HepG2 (cell line): Measurements from ENCODE around the gene IGFBP5. TPM values are rescaled to one million over a fixed set of nuclear protein-coding genes. Genes with fewer than 3 reads are reported as not detected.

ENCODE experiments used
- ATF4 ChIP-seq, 2 experiments: fragments of 450-650 bp in 1 of 2; sonication (generic) in 1 of 2; formaldehyde crosslinking; IDR thresholded peaks; 2 replicates each; pipeline versions ENCODE4 v1.5.0 to v1.8.0; 2020 to 2022; ENCODE audit warnings: mild to moderate bottlenecking in 1 of 2, missing genetic modification reagents in 1 of 2
- DPF2 ChIP-seq: sonication (generic); formaldehyde crosslinking; IDR thresholded peaks from 2 replicates; pipeline ENCODE4 v1.4.0; 2020; ENCODE audit warnings: mild to moderate bottlenecking, low read depth, missing genetic modification reagents, borderline replicate concordance
- ETV5 ChIP-seq: IDR thresholded peaks from 2 replicates; pipeline ENCODE4 v1.6.1; 2018; ENCODE audit warnings: missing biosample characterization, missing genetic modification reagents, inconsistent platforms, borderline replicate concordance
- GABPB1 ChIP-seq: IDR thresholded peaks from 2 replicates; pipeline ENCODE4 v1.6.1; 2016; ENCODE audit warnings: mild to moderate bottlenecking, missing genetic modification reagents, moderate library complexity, missing compliant biosample characterization
- NFYC ChIP-seq: IDR thresholded peaks from 2 replicates; pipeline ENCODE4 v1.6.1; 2016; ENCODE audit warnings: missing genetic modification reagents, missing compliant biosample characterization
- ONECUT2 ChIP-seq: sonication (generic); formaldehyde crosslinking; IDR thresholded peaks from 2 replicates; pipeline ENCODE4 v1.4.0; 2020; ENCODE audit warnings: missing genetic modification reagents
- PAXIP1 ChIP-seq: sonication (generic); formaldehyde crosslinking; conservative IDR thresholded peaks from 2 replicates; pipeline ENCODE4 v1.4.0; 2020; ENCODE audit warnings: mild to moderate bottlenecking, missing genetic modification reagents, moderate library complexity
- PHF20 ChIP-seq: sonication (generic); formaldehyde crosslinking; IDR thresholded peaks from 2 replicates; pipeline ENCODE4 v1.5.0; 2020; ENCODE audit warnings: mild to moderate bottlenecking, missing genetic modification reagents
- SATB2 ChIP-seq: sonication (generic); formaldehyde crosslinking; IDR thresholded peaks from 2 replicates; pipeline ENCODE4 v1.5.0; 2020; ENCODE audit warnings: missing genetic modification reagents
- SIN3A ChIP-seq: IDR thresholded peaks from 2 replicates; pipeline ENCODE4 v1.6.1; 2011; ENCODE audit warnings: low read depth, mild to moderate bottlenecking, control low read depth, low read length, borderline replicate concordance
- SP2 ChIP-seq: sonication (generic); formaldehyde crosslinking; IDR thresholded peaks from 2 replicates; pipeline ENCODE4 v1.5.1; 2020; ENCODE audit warnings: mild to moderate bottlenecking, missing genetic modification reagents
- STAT6 ChIP-seq: sonication (generic); formaldehyde crosslinking; IDR thresholded peaks from 2 replicates; pipeline ENCODE4 v1.4.0; 2020; ENCODE audit warnings: missing genetic modification reagents, mild to moderate bottlenecking, borderline replicate concordance
- SUZ12 ChIP-seq: fragments of 150-350 bp; IDR thresholded peaks from 2 replicates; pipeline ENCODE4 v1.6.1; 2014; ENCODE audit warnings: low read depth, low read length
- SYNCRIP ChIP-seq: fragments of 200-400 bp; formaldehyde crosslinking; IDR thresholded peaks from 2 replicates; pipeline ENCODE4 v1.6.1; 2018; ENCODE audit warnings: mild to moderate bottlenecking, low read depth, low read length; ENCODE audit not compliant: insufficient read depth
- TARDBP ChIP-seq: sonication (generic); formaldehyde crosslinking; IDR thresholded peaks from 2 replicates; pipeline ENCODE4 v1.8.0; 2022; ENCODE audit warnings: mild to moderate bottlenecking, missing genetic modification reagents
- TEAD3 ChIP-seq: optimal IDR thresholded peaks from 2 replicates; pipeline ENCODE3; 2016; ENCODE audit warnings: borderline replicate concordance
- TFAP4 ChIP-seq: sonication (generic); IDR thresholded peaks from 2 replicates; pipeline ENCODE4 v1.6.1; 2016; ENCODE audit warnings: low read depth, borderline replicate concordance
- ZNF10 ChIP-seq: sonication (generic); formaldehyde crosslinking; IDR thresholded peaks from 2 replicates; pipeline ENCODE4 v1.4.0; 2020; ENCODE audit warnings: mild to moderate bottlenecking, low read depth, missing genetic modification reagents, borderline replicate concordance
- ZNF20 ChIP-seq: sonication (generic); formaldehyde crosslinking; IDR thresholded peaks from 2 replicates; pipeline ENCODE4 v1.4.0; 2020; ENCODE audit warnings: mild to moderate bottlenecking, moderate library complexity, missing genetic modification reagents
- ZNF253 ChIP-seq: sonication (generic); formaldehyde crosslinking; IDR thresholded peaks from 2 replicates; pipeline ENCODE4 v1.8.0; 2022; ENCODE audit warnings: mild to moderate bottlenecking, missing genetic modification reagents, borderline replicate concordance
- ZNF737 ChIP-seq: sonication (generic); formaldehyde crosslinking; IDR thresholded peaks from 2 replicates; pipeline ENCODE4 v1.5.0; 2020; ENCODE audit warnings: missing genetic modification reagents, mild to moderate bottlenecking, borderline replicate concordance
- ZNF766 ChIP-seq: sonication (generic); formaldehyde crosslinking; IDR thresholded peaks from 2 replicates; pipeline ENCODE4 v1.5.0; 2020; ENCODE audit warnings: missing genetic modification reagents, borderline replicate concordance
- ZNF816 ChIP-seq: sonication (generic); formaldehyde crosslinking; IDR thresholded peaks from 2 replicates; pipeline ENCODE4 v1.8.0; 2022; ENCODE audit warnings: missing genetic modification reagents, mild to moderate bottlenecking, borderline replicate concordance
- polyA plus RNA-seq, 8 experiments: library from polyadenylated mRNA; depleted of rRNA in 3 of 8; stranded (reverse) in 7 of 8; unstranded in 1 of 8; fragments of >200 nt; fragmentation: Illumina TruSeq in 4 of 8; extraction: Trizol in 4 of 8; gene quantifications; 2 replicates each; pipeline versions ENCODE4 v1.2.1 to v1.2.3, GENCODE V29; 2011 to 2016; ENCODE audit warnings: low read depth in 4 of 8, missing spikeins in 1 of 8, mixed read lengths in 1 of 8; ENCODE audit not compliant: insufficient read depth in 1 of 8
- total RNA-seq, 5 experiments: library from RNA; depleted of rRNA; stranded (reverse); fragments of >200 nt; fragmentation: Illumina TruSeq; extraction: Trizol; gene quantifications; 2 replicates each; pipeline ENCODE4 v1.2.3, GENCODE V29; 2016; ENCODE audit warnings: low read depth in 1 of 5

Gene IGFBP5
- total and polyA plus RNA-seq, 2 of the 13 experiments (the other 11 are each of a cell fraction or from before 2014, with no cell fraction given) = 0.15 TPM; not detected in 1

GRCh38 chr2:216650626-216651257 is 44.6 kb downstream of the IGFBP5 start (continued):
- TF ChIP-seq SATB2 (CRISPR knock-in tag) (no peak), ETV5 (CRISPR knock-in tag) (no peak; the same call in 1 of the 2 replicates), ZNF737 (CRISPR knock-in tag) (no peak), SP2 (no peak), SYNCRIP (no peak), ATF4 (CRISPR knock-in tag; IDR thresholded peaks at IDR 0.05) (no peak), PAXIP1 (CRISPR knock-in tag) (peak; percentile 60), ZNF816 (CRISPR knock-in tag) (no peak), SUZ12 (no peak), ONECUT2 (no peak), DPF2 (no peak), ZNF10 (CRISPR knock-in tag) (no peak), SIN3A (no peak), ZNF20 (CRISPR knock-in tag) (no peak), NFYC (CRISPR knock-in tag) (no peak), PHF20 (CRISPR knock-in tag) (no peak), GABPB1 (CRISPR knock-in tag) (no peak), TEAD3 (CRISPR knock-in tag) (peak; percentile 94), ZNF766 (no peak), ZNF253 (CRISPR knock-in tag) (no peak), TARDBP (CRISPR knock-in tag) (no peak), TFAP4 (peak; percentile 23; the same call in 1 of the 2 replicates), STAT6 (CRISPR knock-in tag) (no peak)
